Measurements from ENCODE around the gene CFLAR.
A peak's percentile ranks its signal among the peaks of the same experiment; 100 is the strongest.

The CFLAR gene

GRCh38 chr2:201149064-201149820, 33.3 kb downstream of the CFLAR start:
- TF ChIP-seq ESRRG (CRISPR knock-in tag; IDR thresholded peaks at IDR 0.05) = no peak
- TF ChIP-seq BACH2 (CRISPR knock-in tag; IDR thresholded peaks at IDR 0.05; ENCODE audit: borderline replicate concordance) = no peak
- TF ChIP-seq ZNF565 (CRISPR knock-in tag; conservative IDR thresholded peaks at IDR 0.05; ENCODE audit: low read depth) = no peak
- no peak for TF ChIP-seq ZFP3 (CRISPR knock-in tag; IDR thresholded peaks at IDR 0.05)
- TF ChIP-seq RARB (CRISPR knock-in tag; IDR thresholded peaks at IDR 0.05) = no peak
- TF ChIP-seq SNAI2 (CRISPR knock-in tag; IDR thresholded peaks at IDR 0.05) = peak; percentile 52; the same call in 1 of the 2 replicates
- TF ChIP-seq TCF4 (CRISPR knock-in tag; IDR thresholded peaks at IDR 0.05; ENCODE audit: borderline replicate concordance) = no peak
- no peak for TF ChIP-seq GLIS3 (CRISPR knock-in tag; IDR thresholded peaks at IDR 0.05)
- no peak for TF ChIP-seq ZNF70 (CRISPR knock-in tag; IDR thresholded peaks at IDR 0.05)
- TF ChIP-seq ZFP30 (CRISPR knock-in tag; IDR thresholded peaks at IDR 0.05) = no peak
- TF ChIP-seq PATZ1 (CRISPR knock-in tag; IDR thresholded peaks at IDR 0.05; ENCODE audit: borderline replicate concordance) = no peak; the same call in 1 of the 2 replicates
- no peak for TF ChIP-seq TSHZ2 (CRISPR knock-in tag; IDR thresholded peaks at IDR 0.05)
- TF ChIP-seq, protein P1, sequence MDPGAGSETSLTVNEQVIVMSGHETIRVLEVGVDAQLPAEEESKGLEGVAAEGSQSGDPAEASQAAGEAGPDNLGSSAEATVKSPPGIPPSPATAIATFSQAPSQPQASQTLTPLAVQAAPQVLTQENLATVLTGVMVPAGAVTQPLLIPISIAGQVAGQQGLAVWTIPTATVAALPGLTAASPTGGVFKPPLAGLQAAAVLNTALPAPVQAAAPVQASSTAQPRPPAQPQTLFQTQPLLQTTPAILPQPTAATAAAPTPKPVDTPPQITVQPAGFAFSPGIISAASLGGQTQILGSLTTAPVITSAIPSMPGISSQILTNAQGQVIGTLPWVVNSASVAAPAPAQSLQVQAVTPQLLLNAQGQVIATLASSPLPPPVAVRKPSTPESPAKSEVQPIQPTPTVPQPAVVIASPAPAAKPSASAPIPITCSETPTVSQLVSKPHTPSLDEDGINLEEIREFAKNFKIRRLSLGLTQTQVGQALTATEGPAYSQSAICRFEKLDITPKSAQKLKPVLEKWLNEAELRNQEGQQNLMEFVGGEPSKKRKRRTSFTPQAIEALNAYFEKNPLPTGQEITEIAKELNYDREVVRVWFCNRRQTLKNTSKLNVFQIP (CRISPR knock-in tag; IDR thresholded peaks at IDR 0.05; ENCODE audit: borderline replicate concordance, low read depth) = no peak
- TF ChIP-seq ZC3H10 (CRISPR knock-in tag; IDR thresholded peaks at IDR 0.05) = peak; percentile 8; the same call in 1 of the 2 replicates
- peak; percentile 87 for TF ChIP-seq ISL1 (CRISPR knock-in tag; IDR thresholded peaks at IDR 0.05)
- no peak for TF ChIP-seq ARNTL (CRISPR knock-in tag; IDR thresholded peaks at IDR 0.05; ENCODE audit: borderline replicate concordance, low read depth)
- TF ChIP-seq ZNF8 (CRISPR knock-in tag; IDR thresholded peaks at IDR 0.05) = no peak
- peak; percentile 79; the same call in 1 of the 2 replicates for TF ChIP-seq CSDC2 (CRISPR knock-in tag; IDR thresholded peaks at IDR 0.05)
- no peak for TF ChIP-seq TOX (CRISPR knock-in tag; IDR thresholded peaks at IDR 0.05; ENCODE audit: borderline replicate concordance)
- ATAC-seq = peak; percentile 73

DNA sequence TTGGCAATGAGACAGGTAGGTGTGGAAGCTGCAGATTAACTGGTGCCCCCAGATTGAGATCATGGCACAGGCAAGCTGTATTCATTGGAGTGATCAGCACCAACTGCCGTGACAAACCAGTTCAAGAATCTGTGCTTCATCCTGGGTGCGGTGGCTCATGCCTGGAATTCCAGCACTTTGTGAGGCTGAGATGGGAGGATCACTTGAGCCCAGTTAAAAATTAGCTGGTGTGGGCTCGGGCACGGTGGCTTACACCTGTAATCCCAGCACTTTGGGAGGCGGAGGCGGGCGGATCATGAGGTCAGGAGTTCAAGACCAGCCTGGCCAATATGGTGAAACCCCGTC, 33.8 kb downstream of the CFLAR start:
- peak; percentile 43 for ATAC-seq

- ATAC-seq = peak; percentile 1; the same call in 2 of the 3 replicates
Measured at GRCh38 chr2:201150454-201151020, 34.6 kb downstream of the CFLAR start.

More at GRCh38 chr2:201150454-201151020, 34.6 kb downstream of the CFLAR start:
- TF ChIP-seq ZNF70 (CRISPR knock-in tag; IDR thresholded peaks at IDR 0.05) = no peak
- TF ChIP-seq CSDC2 (CRISPR knock-in tag; IDR thresholded peaks at IDR 0.05) = no peak
- TF ChIP-seq ZNF565 (CRISPR knock-in tag; conservative IDR thresholded peaks at IDR 0.05; ENCODE audit: low read depth) = no peak
- no peak for TF ChIP-seq ZFP3 (CRISPR knock-in tag; IDR thresholded peaks at IDR 0.05)
- no peak for TF ChIP-seq SNAI2 (CRISPR knock-in tag; IDR thresholded peaks at IDR 0.05)
- no peak for TF ChIP-seq PATZ1 (CRISPR knock-in tag; IDR thresholded peaks at IDR 0.05; ENCODE audit: borderline replicate concordance)
- no peak for TF ChIP-seq OSR1 (CRISPR knock-in tag; IDR thresholded peaks at IDR 0.05)
- TF ChIP-seq ISL1 (CRISPR knock-in tag; IDR thresholded peaks at IDR 0.05) = no peak
- TF ChIP-seq ZNF8 (CRISPR knock-in tag; IDR thresholded peaks at IDR 0.05) = no peak
- no peak for TF ChIP-seq PPARA (CRISPR knock-in tag; IDR thresholded peaks at IDR 0.05; ENCODE audit: borderline replicate concordance)
- no peak for TF ChIP-seq ARNTL (CRISPR knock-in tag; IDR thresholded peaks at IDR 0.05; ENCODE audit: borderline replicate concordance, low read depth)
- TF ChIP-seq ZC3H10 (CRISPR knock-in tag; IDR thresholded peaks at IDR 0.05) = no peak
- no peak for TF ChIP-seq GLIS3 (CRISPR knock-in tag; IDR thresholded peaks at IDR 0.05)
